ENCODE results near the gene CDH13. TPM values are rescaled to one million over a fixed set of nuclear protein-coding genes. Genes with fewer than 3 reads are reported as not detected.
A peak's percentile ranks its signal among the peaks of the same experiment; 100 is the strongest.

The CDH13 gene
- total RNA-seq, 1 experiment from 2014 or later, result 36.5 TPM

GRCh38 chr16:83160287-83161020 lies 533.7 kb downstream of the CDH13 start:
- no peak for DNase-seq (ENCODE audit: low read depth)

GRCh38 chr16:83162791-83163190 lies 536.0 kb downstream of the CDH13 start:
- no peak for DNase-seq (ENCODE audit: low read depth)

- DNase-seq (ENCODE audit: low read depth), result no peak
Measured at GRCh38 chr16:83164816-83165215, 538.0 kb downstream of the CDH13 start.

GRCh38 chr16:83171396-83171795 lies 544.6 kb downstream of the CDH13 start:
- no peak for DNase-seq (ENCODE audit: low read depth)

GRCh38 chr16:83174671-83175070 lies 547.9 kb downstream of the CDH13 start:
- no peak for DNase-seq (ENCODE audit: low read depth)

GRCh38 chr16:83176802-83177201 lies 550.0 kb downstream of the CDH13 start:
- DNase-seq (ENCODE audit: low read depth), result no peak

- DNase-seq (ENCODE audit: low read depth), result no peak
Measured at GRCh38 chr16:83185902-83186301, 559.1 kb downstream of the CDH13 start.

- peak; percentile 79 for DNase-seq (ENCODE audit: low read depth)
Measured at GRCh38 chr16:83187405-83187804, 560.6 kb downstream of the CDH13 start.

GRCh38 chr16:83196796-83197195 lies 570.0 kb downstream of the CDH13 start:
- DNase-seq (ENCODE audit: low read depth), result no peak

GRCh38 chr16:83197450-83197849 lies 570.7 kb downstream of the CDH13 start:
- DNase-seq (ENCODE audit: low read depth), result no peak

- DNase-seq (ENCODE audit: low read depth), result no peak
Measured at GRCh38 chr16:83198977-83199376, 572.2 kb downstream of the CDH13 start.

- DNase-seq (ENCODE audit: low read depth), result peak; percentile 44
Measured at GRCh38 chr16:83200005-83200779, 573.4 kb downstream of the CDH13 start.

- DNase-seq (ENCODE audit: low read depth), result no peak
Measured at GRCh38 chr16:83201748-83202147, 575.0 kb downstream of the CDH13 start.

GRCh38 chr16:83205896-83206295 lies 579.1 kb downstream of the CDH13 start:
- DNase-seq (ENCODE audit: low read depth), result peak; percentile 21

GRCh38 chr16:83206426-83206825 lies 579.7 kb downstream of the CDH13 start:
- DNase-seq (ENCODE audit: low read depth), result peak; percentile 10

- no peak for DNase-seq (ENCODE audit: low read depth)
Measured at GRCh38 chr16:83211711-83212110, 584.9 kb downstream of the CDH13 start.

- no peak for DNase-seq (ENCODE audit: low read depth)
Measured at GRCh38 chr16:83212301-83212841, 585.6 kb downstream of the CDH13 start.

GRCh38 chr16:83214671-83215070 lies 587.9 kb downstream of the CDH13 start:
- no peak for DNase-seq (ENCODE audit: low read depth)

- DNase-seq (ENCODE audit: low read depth), result peak; percentile 32
Measured at GRCh38 chr16:83215406-83216001, 588.7 kb downstream of the CDH13 start.

- no peak for DNase-seq (ENCODE audit: low read depth)
Measured at GRCh38 chr16:83219285-83219684, 592.5 kb downstream of the CDH13 start.

GRCh38 chr16:83220066-83220465 lies 593.3 kb downstream of the CDH13 start:
- DNase-seq (ENCODE audit: low read depth), result no peak

- DNase-seq (ENCODE audit: low read depth), result no peak
Measured at GRCh38 chr16:83224642-83225041, 597.9 kb downstream of the CDH13 start.
